MM.1S (cell line): ENCODE measurements around the gene EHBP1.

Experiments
- CTCF ChIP-seq: fragments of 300-600 bp; sonication (generic); IDR thresholded peaks from 2 replicates; pipeline ENCODE4 v1.5.1; 2016; ENCODE audit warnings: antibody characterized with exemption, low read length, mixed read lengths
- EZH2 ChIP-seq: fragments of 300-600 bp; sonication (generic); optimal IDR thresholded peaks from 2 replicates; pipeline ENCODE3; 2017; ENCODE audit warnings: low read depth, mild to moderate bottlenecking, antibody characterized with exemption, low read length, mixed read lengths
- EZH2phosphoT487 ChIP-seq: fragments of 300-600 bp; sonication (generic); IDR thresholded peaks from 2 replicates; pipeline ENCODE4 v1.6.1; 2018; ENCODE audit warnings: antibody characterized with exemption, low read length

GRCh38 chr2:62672601-62673000 lies 32.9 kb upstream of the EHBP1 start:
- TF ChIP-seq EZH2 (no peak), CTCF (no peak), EZH2phosphoT487 (no peak)
